ENCODE measurements around the gene SPINK1.

The SPINK1 gene

GRCh38 chr5:147856801-147857200 is 25.3 kb upstream of the SPINK1 start:
- DNase-seq (ENCODE audit: extremely low spot score): no peak
- ChIA-PET POLR2A (no interaction called here), CTCF (no interaction called here)
- TF ChIP-seq FOXA1 (IDR thresholded peaks at IDR 0.05) (no peak), FOXK2 (IDR thresholded peaks at IDR 0.05) (no peak), SP1 (IDR thresholded peaks at IDR 0.05) (no peak), TARDBP (IDR thresholded peaks at IDR 0.05) (no peak), NFRKB (IDR thresholded peaks at IDR 0.05) (no peak), ELF4 (IDR thresholded peaks at IDR 0.05) (no peak), PKNOX1 (IDR thresholded peaks at IDR 0.05) (no peak), ZNF384 (IDR thresholded peaks at IDR 0.05) (no peak), SUZ12 (IDR thresholded peaks at IDR 0.05) (no peak), BHLHE40 (IDR thresholded peaks at IDR 0.05; ENCODE audit: borderline replicate concordance) (no peak), HDGF (IDR thresholded peaks at IDR 0.05; ENCODE audit: borderline replicate concordance) (no peak), CTBP1 (IDR thresholded peaks at IDR 0.05; ENCODE audit: borderline replicate concordance) (no peak), LEF1 (IDR thresholded peaks at IDR 0.05; ENCODE audit: borderline replicate concordance) (no peak), L3MBTL2 (conservative IDR thresholded peaks at IDR 0.05) (no peak), ARNT (IDR thresholded peaks at IDR 0.05) (no peak), FOXM1 (IDR thresholded peaks at IDR 0.05; ENCODE audit: borderline replicate concordance) (no peak)

GRCh38 chr5:147855774-147856069 is 24.3 kb upstream of the SPINK1 start:
- ChIA-PET POLR2A (no interaction called here), CTCF (interaction anchor here (0.6 kb wide), 1 partner anchor 1233 kb away, joined by 3 read pairs; no protein-coding TSS in a partner anchor)
- DNase-seq (ENCODE audit: extremely low spot score): no peak
- TF ChIP-seq ARNT (IDR thresholded peaks at IDR 0.05) (no peak), FOXM1 (IDR thresholded peaks at IDR 0.05; ENCODE audit: borderline replicate concordance) (no peak), BHLHE40 (IDR thresholded peaks at IDR 0.05; ENCODE audit: borderline replicate concordance) (no peak), NFRKB (IDR thresholded peaks at IDR 0.05) (no peak), SP1 (IDR thresholded peaks at IDR 0.05) (no peak)

GRCh38 chr5:147854894-147855773 is 23.7 kb upstream of the SPINK1 start:
- DNase-seq (ENCODE audit: extremely low spot score): no peak
- CTCF ChIA-PET: interaction anchor here (0.5 to 1.0 kb wide), 4 partner anchors 32 to 1234 kb away, joined by 3 to 4 read pairs (median 3); no protein-coding TSS in a partner anchor
- POLR2A ChIA-PET: no interaction called here
- TF ChIP-seq HDGF (IDR thresholded peaks at IDR 0.05; ENCODE audit: borderline replicate concordance): no peak
- no peak for TF ChIP-seq ARNT (IDR thresholded peaks at IDR 0.05)

GRCh38 chr5:147854331-147854730 is 22.9 kb upstream of the SPINK1 start:
- no peak for DNase-seq (ENCODE audit: extremely low spot score)
- POLR2A ChIA-PET: no interaction called here
- CTCF ChIA-PET: interaction anchor here (1.0 kb wide), 1 partner anchor 32 kb away, joined by 4 read pairs; no protein-coding TSS in a partner anchor
- TF ChIP-seq ZNF384 (IDR thresholded peaks at IDR 0.05): no peak

GRCh38 chr5:147853372-147853987 is 22.0 kb upstream of the SPINK1 start:
- ChIA-PET POLR2A (no interaction called here), CTCF (no interaction called here)

GRCh38 chr5:147852365-147852764 is 20.9 kb upstream of the SPINK1 start:
- CTCF ChIA-PET: no interaction called here
- no peak for DNase-seq (ENCODE audit: extremely low spot score)
- TF ChIP-seq PKNOX1 (IDR thresholded peaks at IDR 0.05) (no peak), SUZ12 (IDR thresholded peaks at IDR 0.05) (no peak), L3MBTL2 (conservative IDR thresholded peaks at IDR 0.05) (no peak), FOXK2 (IDR thresholded peaks at IDR 0.05) (no peak), ARNT (IDR thresholded peaks at IDR 0.05) (no peak), ZNF384 (IDR thresholded peaks at IDR 0.05) (no peak), LEF1 (IDR thresholded peaks at IDR 0.05; ENCODE audit: borderline replicate concordance) (no peak), BHLHE40 (IDR thresholded peaks at IDR 0.05; ENCODE audit: borderline replicate concordance) (no peak), SP1 (IDR thresholded peaks at IDR 0.05) (no peak), CTBP1 (IDR thresholded peaks at IDR 0.05; ENCODE audit: borderline replicate concordance) (no peak), FOXA1 (IDR thresholded peaks at IDR 0.05) (no peak), NFRKB (IDR thresholded peaks at IDR 0.05) (no peak), FOXM1 (IDR thresholded peaks at IDR 0.05; ENCODE audit: borderline replicate concordance) (no peak), ELF4 (IDR thresholded peaks at IDR 0.05) (no peak), HDGF (IDR thresholded peaks at IDR 0.05; ENCODE audit: borderline replicate concordance) (no peak), TARDBP (IDR thresholded peaks at IDR 0.05) (no peak)
- POLR2A ChIA-PET: no interaction called here

More at GRCh38 chr5:147853372-147853987, 22.0 kb upstream of the SPINK1 start:
- DNase-seq (ENCODE audit: extremely low spot score): no peak
- no peak for TF ChIP-seq L3MBTL2 (conservative IDR thresholded peaks at IDR 0.05)
- no peak for TF ChIP-seq TARDBP (IDR thresholded peaks at IDR 0.05)
- no peak for TF ChIP-seq ZNF384 (IDR thresholded peaks at IDR 0.05)
- no peak for TF ChIP-seq FOXM1 (IDR thresholded peaks at IDR 0.05; ENCODE audit: borderline replicate concordance)
- no peak for TF ChIP-seq LEF1 (IDR thresholded peaks at IDR 0.05; ENCODE audit: borderline replicate concordance)
- TF ChIP-seq SP1 (IDR thresholded peaks at IDR 0.05): no peak

- no peak for DNase-seq (ENCODE audit: extremely low spot score)
- TF ChIP-seq LEF1 (IDR thresholded peaks at IDR 0.05; ENCODE audit: borderline replicate concordance): no peak
- TF ChIP-seq L3MBTL2 (conservative IDR thresholded peaks at IDR 0.05): no peak
- TF ChIP-seq PKNOX1 (IDR thresholded peaks at IDR 0.05): no peak
- TF ChIP-seq FOXA1 (IDR thresholded peaks at IDR 0.05): no peak
- TF ChIP-seq ZNF384 (IDR thresholded peaks at IDR 0.05): no peak
- no peak for TF ChIP-seq SUZ12 (IDR thresholded peaks at IDR 0.05)
- TF ChIP-seq FOXK2 (IDR thresholded peaks at IDR 0.05): no peak
- no peak for TF ChIP-seq HDGF (IDR thresholded peaks at IDR 0.05; ENCODE audit: borderline replicate concordance)
- no peak for TF ChIP-seq NFRKB (IDR thresholded peaks at IDR 0.05)
- TF ChIP-seq TARDBP (IDR thresholded peaks at IDR 0.05): no peak
- no peak for TF ChIP-seq CTBP1 (IDR thresholded peaks at IDR 0.05; ENCODE audit: borderline replicate concordance)
- ChIA-PET CTCF (no interaction called here), POLR2A (no interaction called here)
Measured at GRCh38 chr5:147851578-147851977, 20.1 kb upstream of the SPINK1 start.
